Adrenal gland (tissue), 5 donors: ENCODE results near the gene HS2ST1.

Experiments
- CTCF ChIP-seq, 6 experiments: fragments of 450-650 bp in 4 of 6; fragments of 200-600 bp in 2 of 6; sonication (generic) in 1 of 6; IDR thresholded peaks; 1 replicate in 5 of 6; 2 replicates in 1 of 6; pipeline versions ENCODE4 v1.5.1 to v1.8.0; 2016 to 2021; ENCODE audit warnings: antibody characterized with exemption in 6 of 6, mild to moderate bottlenecking in 2 of 6, moderate library complexity in 1 of 6
- POLR2A ChIP-seq, 2 donors: fragments of 450-650 bp; IDR thresholded peaks; one replicate each; pipeline ENCODE4 v1.6.1; 2017; ENCODE audit warnings: antibody characterized with exemption in 2 of 2, mild to moderate bottlenecking in 2 of 2, moderate library complexity in 1 of 2
- donor health status: DM: no; HTN: no; CAD: no.

- TF ChIP-seq CTCF (IDR thresholded peaks at IDR 0.05) (no peak), POLR2A (IDR thresholded peaks at IDR 0.05) (no peak)
These were observed 174.8 kb downstream of the HS2ST1 start for GRCh38 chr1:87089070-87089736.
